SK-N-SH (cell line): ENCODE measurements around the gene TSPAN10.

Experiments used
- CTCF ChIP-seq: fragments of 200-600 bp; sonication (generic); IDR thresholded peaks from 2 replicates; pipeline ENCODE4 v1.6.1; 2017; ENCODE audit warnings: antibody characterized with exemption, mild to moderate bottlenecking, moderate library complexity
- JUND ChIP-seq: IDR thresholded peaks from 2 replicates; pipeline ENCODE4 v1.4.0; 2012

GRCh38 chr17:81683208-81683583 is 46.2 kb downstream of the TSPAN10 start:
- TF ChIP-seq CTCF (no peak), JUND (no peak)
